Ishikawa (cell line): ENCODE data around the gene RIPK4.

ENCODE experiments used
- CEBPB ChIP-seq: IDR thresholded peaks from 2 replicates; pipeline ENCODE4 v1.6.1; 2012
- CREB1 ChIP-seq: IDR thresholded peaks from 2 replicates; pipeline ENCODE4 v1.6.1; 2012; ENCODE audit warnings: low read depth
- EGR1 ChIP-seq: IDR thresholded peaks from 2 replicates; pipeline ENCODE4 v1.6.1; 2012
- EP300 ChIP-seq: IDR thresholded peaks from 2 replicates; pipeline ENCODE4 v1.6.1; 2012; ENCODE audit warnings: borderline replicate concordance
- FOXM1 ChIP-seq: IDR thresholded peaks from 2 replicates; pipeline ENCODE4 v1.6.1; 2012; ENCODE audit warnings: low read depth, borderline replicate concordance
- NFIC ChIP-seq: IDR thresholded peaks from 2 replicates; pipeline ENCODE4 v1.6.1; 2012
- RAD21 ChIP-seq: IDR thresholded peaks from 2 replicates; pipeline ENCODE4 v1.6.1; 2012; ENCODE audit warnings: low read depth
- TAF1 ChIP-seq: IDR thresholded peaks from 2 replicates; pipeline ENCODE4 v1.6.1; 2012; ENCODE audit warnings: low read depth, mild to moderate bottlenecking
- TCF12 ChIP-seq: IDR thresholded peaks from 2 replicates; pipeline ENCODE4 v1.6.1; 2012; ENCODE audit warnings: low read depth
- TEAD4 ChIP-seq: IDR thresholded peaks from 2 replicates; pipeline ENCODE4 v1.6.1; 2012
- YY1 ChIP-seq: IDR thresholded peaks from 2 replicates; pipeline ENCODE4 v1.6.1; 2012; ENCODE audit warnings: low read depth
- ZBTB7A ChIP-seq: IDR thresholded peaks from 2 replicates; pipeline ENCODE4 v1.6.1; 2012; ENCODE audit warnings: low read depth
- TF ChIP-seq, protein P1 (sequence below): IDR thresholded peaks from 2 replicates; pipeline ENCODE4 v1.6.1; 2012
- TF ChIP-seq, protein P2 (sequence below): IDR thresholded peaks from 2 replicates; pipeline ENCODE4 v1.6.1; 2012
- TF ChIP-seq, protein P3 (sequence below): IDR thresholded peaks from 2 replicates; pipeline ENCODE4 v1.6.1; 2012; ENCODE audit warnings: low read depth, mild to moderate bottlenecking

The RIPK4 gene

DNA sequence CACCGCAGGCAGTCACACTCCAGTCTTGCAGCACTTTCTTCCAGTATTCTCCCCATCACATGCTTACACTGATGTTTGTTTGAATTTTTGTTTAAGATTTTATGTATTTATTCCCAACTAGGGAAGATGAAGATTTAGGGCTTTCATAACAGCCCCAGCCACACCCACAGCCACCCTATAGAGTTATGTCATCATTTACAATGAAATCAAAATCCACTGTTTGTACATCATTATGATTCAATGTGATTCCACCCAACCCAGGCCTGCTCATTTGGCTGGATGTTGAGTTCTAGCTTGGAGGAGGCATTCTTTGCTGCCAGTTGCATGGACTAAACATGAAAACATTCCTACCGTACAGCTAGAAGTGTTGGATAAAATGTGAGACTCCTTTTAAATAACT is 35.8 kb downstream of the RIPK4 start:
- TF ChIP-seq, protein P1, sequence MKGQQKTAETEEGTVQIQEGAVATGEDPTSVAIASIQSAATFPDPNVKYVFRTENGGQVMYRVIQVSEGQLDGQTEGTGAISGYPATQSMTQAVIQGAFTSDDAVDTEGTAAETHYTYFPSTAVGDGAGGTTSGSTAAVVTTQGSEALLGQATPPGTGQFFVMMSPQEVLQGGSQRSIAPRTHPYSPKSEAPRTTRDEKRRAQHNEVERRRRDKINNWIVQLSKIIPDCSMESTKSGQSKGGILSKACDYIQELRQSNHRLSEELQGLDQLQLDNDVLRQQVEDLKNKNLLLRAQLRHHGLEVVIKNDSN = no peak
- TF ChIP-seq, protein P2, sequence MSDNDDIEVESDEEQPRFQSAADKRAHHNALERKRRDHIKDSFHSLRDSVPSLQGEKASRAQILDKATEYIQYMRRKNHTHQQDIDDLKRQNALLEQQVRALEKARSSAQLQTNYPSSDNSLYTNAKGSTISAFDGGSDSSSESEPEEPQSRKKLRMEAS = no peak
- TF ChIP-seq TEAD4 (no peak), FOXM1 (no peak), NFIC (no peak), EGR1 (no peak), ZBTB7A (no peak), RAD21 (no peak), YY1 (no peak)
- TF ChIP-seq, protein P3, sequence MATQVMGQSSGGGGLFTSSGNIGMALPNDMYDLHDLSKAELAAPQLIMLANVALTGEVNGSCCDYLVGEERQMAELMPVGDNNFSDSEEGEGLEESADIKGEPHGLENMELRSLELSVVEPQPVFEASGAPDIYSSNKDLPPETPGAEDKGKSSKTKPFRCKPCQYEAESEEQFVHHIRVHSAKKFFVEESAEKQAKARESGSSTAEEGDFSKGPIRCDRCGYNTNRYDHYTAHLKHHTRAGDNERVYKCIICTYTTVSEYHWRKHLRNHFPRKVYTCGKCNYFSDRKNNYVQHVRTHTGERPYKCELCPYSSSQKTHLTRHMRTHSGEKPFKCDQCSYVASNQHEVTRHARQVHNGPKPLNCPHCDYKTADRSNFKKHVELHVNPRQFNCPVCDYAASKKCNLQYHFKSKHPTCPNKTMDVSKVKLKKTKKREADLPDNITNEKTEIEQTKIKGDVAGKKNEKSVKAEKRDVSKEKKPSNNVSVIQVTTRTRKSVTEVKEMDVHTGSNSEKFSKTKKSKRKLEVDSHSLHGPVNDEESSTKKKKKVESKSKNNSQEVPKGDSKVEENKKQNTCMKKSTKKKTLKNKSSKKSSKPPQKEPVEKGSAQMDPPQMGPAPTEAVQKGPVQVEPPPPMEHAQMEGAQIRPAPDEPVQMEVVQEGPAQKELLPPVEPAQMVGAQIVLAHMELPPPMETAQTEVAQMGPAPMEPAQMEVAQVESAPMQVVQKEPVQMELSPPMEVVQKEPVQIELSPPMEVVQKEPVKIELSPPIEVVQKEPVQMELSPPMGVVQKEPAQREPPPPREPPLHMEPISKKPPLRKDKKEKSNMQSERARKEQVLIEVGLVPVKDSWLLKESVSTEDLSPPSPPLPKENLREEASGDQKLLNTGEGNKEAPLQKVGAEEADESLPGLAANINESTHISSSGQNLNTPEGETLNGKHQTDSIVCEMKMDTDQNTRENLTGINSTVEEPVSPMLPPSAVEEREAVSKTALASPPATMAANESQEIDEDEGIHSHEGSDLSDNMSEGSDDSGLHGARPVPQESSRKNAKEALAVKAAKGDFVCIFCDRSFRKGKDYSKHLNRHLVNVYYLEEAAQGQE = no peak

DNA sequence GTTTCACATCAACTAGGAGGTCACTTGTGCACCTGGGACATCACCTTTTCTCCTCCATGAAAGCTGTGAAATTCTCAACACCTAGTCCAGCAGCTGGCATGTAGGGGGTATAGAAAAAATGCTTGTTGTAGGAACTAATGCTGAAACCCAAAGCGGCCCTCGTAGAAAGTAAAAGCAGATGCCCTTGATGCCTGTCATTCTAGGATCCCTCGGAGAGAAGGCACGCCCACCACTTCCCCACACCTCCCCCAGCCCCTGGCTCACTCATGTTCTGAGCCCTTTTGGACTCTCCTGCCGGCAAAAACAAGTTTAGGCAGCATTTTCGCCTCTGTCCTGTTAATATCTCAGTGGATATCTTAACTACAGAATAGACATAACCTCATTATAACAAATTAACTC is 36.5 kb downstream of the RIPK4 start:
- no peak for TF ChIP-seq TCF12
- TF ChIP-seq, protein P2 = no peak
- TF ChIP-seq CREB1 = no peak
- TF ChIP-seq CEBPB = no peak
- TF ChIP-seq, protein P3 = no peak
- TF ChIP-seq YY1 = no peak
- TF ChIP-seq RAD21 = no peak
- no peak for TF ChIP-seq EP300
- TF ChIP-seq TEAD4 = no peak
- no peak for TF ChIP-seq FOXM1
- TF ChIP-seq ZBTB7A = no peak
- no peak for TF ChIP-seq EGR1
- no peak for TF ChIP-seq TAF1
- TF ChIP-seq NFIC = no peak
- TF ChIP-seq, protein P1 = no peak

DNA sequence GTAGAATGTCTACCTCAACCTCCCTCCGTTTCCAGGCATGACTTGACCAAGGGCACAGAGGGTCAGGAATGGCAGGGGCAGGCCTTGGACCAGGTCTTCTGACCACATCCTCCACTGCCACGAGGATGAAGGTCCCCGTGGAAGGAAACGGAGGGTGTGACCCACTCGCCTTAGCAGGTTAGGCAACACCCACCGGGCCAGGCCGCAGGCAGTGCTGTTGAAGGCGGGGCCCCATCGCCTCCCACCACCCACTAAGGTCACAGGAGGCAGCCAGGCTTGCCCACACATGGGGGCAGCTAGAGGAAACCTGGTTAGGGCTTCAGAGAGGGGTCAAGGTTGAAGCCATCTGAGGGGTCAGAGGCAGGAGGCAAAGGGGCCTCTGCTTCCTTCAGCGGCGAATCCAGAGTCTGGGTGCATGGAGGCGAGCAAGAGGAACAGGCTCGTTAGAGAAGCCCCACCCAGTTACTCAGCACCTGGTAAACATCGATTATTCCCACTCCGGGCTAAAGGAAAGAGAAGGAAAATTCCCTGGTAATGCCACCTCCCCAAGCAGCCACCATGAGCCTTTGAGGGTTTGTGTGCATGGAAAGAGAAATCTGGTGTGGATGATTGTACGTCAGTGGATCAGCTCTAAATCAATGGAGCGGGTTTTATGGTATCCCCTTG is 37.0 kb downstream of the RIPK4 start:
- TF ChIP-seq EGR1 = no peak
- no peak for TF ChIP-seq CEBPB

DNA sequence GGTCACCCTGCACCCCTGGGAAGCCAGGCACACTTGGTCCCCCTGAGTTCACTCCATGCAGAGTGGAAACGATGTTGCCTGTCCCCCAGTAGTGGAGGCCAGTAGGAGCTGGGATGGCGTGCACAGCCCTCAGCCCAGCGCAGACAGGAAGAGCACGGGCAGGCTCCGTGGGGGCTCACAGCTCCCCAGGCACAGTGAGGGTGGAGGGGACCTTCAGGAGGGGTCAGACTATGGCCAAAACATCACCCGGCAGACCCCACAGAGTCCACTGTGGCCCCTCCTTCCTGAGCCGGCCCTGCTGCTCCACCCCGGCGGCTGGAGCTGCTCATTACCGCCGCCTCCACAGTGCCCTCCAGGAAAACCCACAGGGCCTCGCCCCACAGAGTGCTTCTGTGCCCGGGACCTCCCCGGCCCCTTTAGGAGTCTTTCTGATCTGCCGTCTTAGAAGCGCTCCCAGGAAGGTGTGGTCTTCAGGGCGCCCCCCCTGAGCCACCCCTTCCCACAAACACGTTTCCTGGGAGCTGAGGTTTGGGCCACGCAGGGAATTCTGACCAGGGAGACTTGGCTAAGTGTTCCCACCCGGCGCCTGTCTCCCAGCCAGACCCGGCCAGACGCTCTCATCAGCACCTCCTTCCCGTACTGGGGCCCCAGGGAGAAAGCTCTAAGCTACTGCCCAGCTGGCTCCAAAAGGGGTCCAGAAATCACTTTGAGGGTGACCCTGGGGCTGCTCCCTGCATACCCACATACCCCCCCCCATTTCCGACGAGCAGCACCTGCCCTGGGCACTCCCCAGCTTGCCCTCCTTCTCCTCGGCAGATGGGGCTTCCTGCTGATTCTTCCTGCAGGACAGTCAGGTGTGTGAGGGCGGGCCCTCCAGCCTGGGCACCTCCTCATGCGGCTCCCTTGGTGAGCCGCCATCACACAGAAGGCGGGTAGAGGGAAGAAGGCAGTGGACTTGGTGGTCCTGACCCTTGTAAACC is 38.8 kb downstream of the RIPK4 start:
- TF ChIP-seq TCF12 = no peak
- no peak for TF ChIP-seq NFIC
- TF ChIP-seq ZBTB7A = no peak
- TF ChIP-seq TEAD4 = no peak
- TF ChIP-seq, protein P1 = no peak
- no peak for TF ChIP-seq TAF1
- TF ChIP-seq YY1 = no peak
- TF ChIP-seq, protein P2 = no peak
- TF ChIP-seq FOXM1 = no peak

DNA sequence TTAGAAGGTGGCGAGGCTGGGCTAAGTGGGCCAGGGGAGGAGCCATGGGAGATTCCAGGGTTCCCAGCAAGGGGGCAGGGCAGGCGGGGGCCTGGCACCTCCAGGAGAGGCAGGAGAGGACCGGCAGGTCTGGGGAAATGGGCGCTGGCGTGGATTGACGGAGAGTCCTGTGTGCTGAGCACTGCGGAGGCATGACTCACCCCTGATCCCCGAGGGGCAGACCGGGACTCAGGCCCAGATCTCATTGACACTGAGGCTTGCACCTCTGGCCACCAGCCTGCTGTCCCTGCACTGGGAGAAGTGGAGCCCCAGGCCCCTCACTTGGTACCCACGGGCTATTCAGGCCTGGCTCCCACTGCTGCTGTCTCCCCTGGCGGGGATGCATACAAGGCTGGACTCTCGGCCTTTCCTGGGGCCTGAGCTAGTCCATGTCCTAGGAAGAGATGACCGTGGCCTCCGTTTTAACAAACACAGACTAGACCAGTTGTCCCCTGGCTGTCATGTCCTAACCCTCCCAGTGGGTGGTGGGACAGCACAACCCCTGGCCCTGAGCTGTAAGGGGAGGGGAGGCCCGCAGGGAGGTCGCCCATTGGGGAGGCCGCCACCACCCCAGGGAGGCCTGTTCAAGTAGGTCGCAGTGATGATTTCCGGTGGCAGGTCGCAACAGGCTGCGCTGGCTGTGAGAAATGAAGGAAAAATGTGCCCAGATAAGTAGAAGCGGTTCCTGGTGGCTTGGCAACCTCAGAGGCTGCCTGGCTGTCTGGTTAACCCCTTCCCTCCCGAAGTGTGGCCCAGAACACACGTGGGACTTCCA is 39.7 kb downstream of the RIPK4 start:
- TF ChIP-seq, protein P1 = no peak
- TF ChIP-seq, protein P3 = no peak
- no peak for TF ChIP-seq TAF1
- no peak for TF ChIP-seq CEBPB
- no peak; the same call in 1 of the 2 replicates for TF ChIP-seq ZBTB7A
- TF ChIP-seq RAD21 = no peak
- TF ChIP-seq EGR1 = no peak
- no peak for TF ChIP-seq FOXM1
- TF ChIP-seq NFIC = peak; percentile 28; the same call in 1 of the 2 replicates
- TF ChIP-seq, protein P2 = 0 out of 2 replicates have a peak, but pooled peaks have one; percentile 3
- peak; percentile 19; the same call in 1 of the 2 replicates for TF ChIP-seq EP300
- peak; percentile 46 for TF ChIP-seq TEAD4
- no peak for TF ChIP-seq TCF12
- no peak for TF ChIP-seq CREB1
